ENCODE results near the gene CD82. TPM values are rescaled to one million over a fixed set of nuclear protein-coding genes. Genes with fewer than 3 reads are reported as not detected.

CD82 gene
- total RNA-seq, 1 donor from 2014 or later, result 144 TPM

DNA sequence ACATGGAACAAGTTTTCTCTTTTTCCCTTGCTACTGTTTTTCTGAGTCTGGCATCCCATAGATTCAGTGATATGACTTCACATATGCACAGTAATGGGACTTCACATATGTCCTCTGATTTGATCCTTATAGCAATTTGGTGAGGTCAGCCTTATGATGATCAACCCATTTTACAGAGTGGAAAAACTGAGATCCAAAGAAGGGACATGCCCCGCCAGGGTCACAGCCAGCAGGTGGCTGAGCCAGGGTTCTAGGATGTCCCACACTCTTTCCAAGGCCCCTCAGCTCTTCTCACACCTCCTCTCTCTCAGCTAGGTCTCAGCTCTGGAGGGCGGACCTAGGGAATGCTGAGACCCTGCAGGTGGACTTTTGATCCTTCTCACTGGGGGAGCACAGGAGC lies 44.3 kb upstream of the CD82 start:
- Histone ChIP-seq H3K27me3 (no peaks in the 10 kb centered on the region), H3K36me3 (no peaks in the 10 kb centered on the region), H3K4me1 (peaks cover 6% of the 10 kb centered on the region), H3K9me3 (no peaks in the 10 kb centered on the region), H3K4me3 (no peak overlapping the region), H3K27ac (no peak overlapping the region)
- DNase-seq (no peak), ATAC-seq (no peak)
- TF ChIP-seq, protein P1, sequence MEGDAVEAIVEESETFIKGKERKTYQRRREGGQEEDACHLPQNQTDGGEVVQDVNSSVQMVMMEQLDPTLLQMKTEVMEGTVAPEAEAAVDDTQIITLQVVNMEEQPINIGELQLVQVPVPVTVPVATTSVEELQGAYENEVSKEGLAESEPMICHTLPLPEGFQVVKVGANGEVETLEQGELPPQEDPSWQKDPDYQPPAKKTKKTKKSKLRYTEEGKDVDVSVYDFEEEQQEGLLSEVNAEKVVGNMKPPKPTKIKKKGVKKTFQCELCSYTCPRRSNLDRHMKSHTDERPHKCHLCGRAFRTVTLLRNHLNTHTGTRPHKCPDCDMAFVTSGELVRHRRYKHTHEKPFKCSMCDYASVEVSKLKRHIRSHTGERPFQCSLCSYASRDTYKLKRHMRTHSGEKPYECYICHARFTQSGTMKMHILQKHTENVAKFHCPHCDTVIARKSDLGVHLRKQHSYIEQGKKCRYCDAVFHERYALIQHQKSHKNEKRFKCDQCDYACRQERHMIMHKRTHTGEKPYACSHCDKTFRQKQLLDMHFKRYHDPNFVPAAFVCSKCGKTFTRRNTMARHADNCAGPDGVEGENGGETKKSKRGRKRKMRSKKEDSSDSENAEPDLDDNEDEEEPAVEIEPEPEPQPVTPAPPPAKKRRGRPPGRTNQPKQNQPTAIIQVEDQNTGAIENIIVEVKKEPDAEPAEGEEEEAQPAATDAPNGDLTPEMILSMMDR (IDR thresholded peaks at IDR 0.05), result no peak
- intact Hi-C loops (cut with DNase I), result no loop called here

DNA sequence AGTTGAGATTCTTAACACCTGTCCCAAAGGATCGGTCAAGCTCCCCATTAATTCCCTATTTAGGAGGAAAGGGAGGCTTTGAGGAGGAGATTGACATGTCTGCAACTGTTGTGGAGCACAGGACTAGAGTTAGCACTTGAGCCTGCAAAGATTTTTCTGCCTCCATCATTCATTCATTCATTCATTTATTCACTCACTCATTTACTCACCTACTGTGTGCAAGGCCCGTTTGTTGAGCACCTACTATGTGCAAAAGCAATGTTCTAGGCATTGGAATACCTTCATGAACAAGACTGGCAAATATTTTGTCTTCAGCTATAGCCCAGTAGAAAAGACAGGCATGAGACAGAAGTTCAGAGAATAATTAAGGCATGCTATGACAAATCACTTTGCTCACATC lies 43.2 kb upstream of the CD82 start:
- TF ChIP-seq, protein P1 (IDR thresholded peaks at IDR 0.05), result no peak
- Histone ChIP-seq H3K4me1 (peaks cover 14% of the 10 kb centered on the region), H3K27ac (no peak overlapping the region), H3K27me3 (peaks cover 3% of the 10 kb centered on the region), H3K4me3 (no peak overlapping the region), H3K9me3 (no peaks in the 10 kb centered on the region), H3K36me3 (no peaks in the 10 kb centered on the region)
- intact Hi-C loops (cut with DNase I), result no loop called here
- ATAC-seq (no peak), DNase-seq (no peak)

DNA sequence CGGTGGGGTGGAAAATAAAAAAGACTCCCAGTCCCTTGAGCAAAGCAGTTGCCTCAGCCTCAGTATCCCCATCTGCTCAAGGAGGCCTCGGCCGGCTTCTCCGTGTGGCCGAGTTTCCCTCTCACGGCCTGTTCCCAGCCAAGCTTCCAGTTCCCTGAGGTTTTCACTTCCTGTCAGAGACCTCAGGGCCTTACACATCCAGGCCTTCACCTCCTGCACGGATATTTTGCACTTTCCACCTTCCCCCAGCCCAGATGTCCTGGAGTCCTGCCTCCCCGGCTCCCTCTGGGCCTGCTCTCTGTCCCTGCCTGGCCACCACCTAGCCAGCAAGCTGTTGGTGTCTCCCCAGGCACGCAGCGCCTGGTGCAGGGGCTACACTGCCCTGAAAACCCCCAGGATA lies 41.1 kb upstream of the CD82 start:
- no peaks in the 10 kb centered on the region for H3K9me3 ChIP-seq
- DNase-seq (no peak), ATAC-seq (no peak)
- intact Hi-C loops (cut with DNase I), result no loop called here
- no peak overlapping the region for H3K27ac ChIP-seq
- H3K4me3 ChIP-seq, result no peak overlapping the region
- H3K36me3 ChIP-seq, result no peaks in the 10 kb centered on the region
- H3K4me1 ChIP-seq, result peaks cover 14% of the 10 kb centered on the region
- TF ChIP-seq, protein P1 (IDR thresholded peaks at IDR 0.05), result no peak
- H3K27me3 ChIP-seq, result peaks cover 3% of the 10 kb centered on the region

DNA sequence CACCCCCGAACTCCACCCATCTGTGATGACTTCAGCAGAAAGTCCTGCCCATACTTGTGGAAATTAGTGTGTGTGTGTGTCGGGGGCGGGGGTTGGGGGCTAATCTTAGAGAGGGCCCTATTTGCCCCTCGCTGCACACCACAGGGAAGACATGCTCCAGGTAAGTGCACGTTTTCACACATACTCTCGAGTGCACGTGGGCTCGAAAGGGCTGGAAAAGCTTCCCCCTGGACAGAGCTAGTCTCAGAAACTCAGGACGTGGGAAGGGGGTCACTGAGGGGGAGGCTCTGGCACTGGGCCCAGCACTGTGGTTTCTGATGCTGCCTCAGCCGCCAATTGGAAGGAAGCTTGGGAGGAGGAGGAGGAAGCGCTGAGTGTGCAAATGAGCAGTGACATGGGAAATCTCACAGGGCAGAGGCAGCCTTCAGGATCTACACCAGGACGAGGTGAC lies 40.7 kb upstream of the CD82 start:
- H3K4me3 ChIP-seq, result no peak overlapping the region
- ATAC-seq (no peak), DNase-seq (no peak)
- H3K27ac ChIP-seq, result no peak overlapping the region
- H3K36me3 ChIP-seq, result no peaks in the 10 kb centered on the region
- intact Hi-C loops (cut with DNase I), result no loop called here
- H3K9me3 ChIP-seq, result no peaks in the 10 kb centered on the region
- peaks cover 13% of the 10 kb centered on the region for H3K4me1 ChIP-seq
- H3K27me3 ChIP-seq, result peaks cover 3% of the 10 kb centered on the region
- TF ChIP-seq, protein P1 (IDR thresholded peaks at IDR 0.05), result no peak

DNA sequence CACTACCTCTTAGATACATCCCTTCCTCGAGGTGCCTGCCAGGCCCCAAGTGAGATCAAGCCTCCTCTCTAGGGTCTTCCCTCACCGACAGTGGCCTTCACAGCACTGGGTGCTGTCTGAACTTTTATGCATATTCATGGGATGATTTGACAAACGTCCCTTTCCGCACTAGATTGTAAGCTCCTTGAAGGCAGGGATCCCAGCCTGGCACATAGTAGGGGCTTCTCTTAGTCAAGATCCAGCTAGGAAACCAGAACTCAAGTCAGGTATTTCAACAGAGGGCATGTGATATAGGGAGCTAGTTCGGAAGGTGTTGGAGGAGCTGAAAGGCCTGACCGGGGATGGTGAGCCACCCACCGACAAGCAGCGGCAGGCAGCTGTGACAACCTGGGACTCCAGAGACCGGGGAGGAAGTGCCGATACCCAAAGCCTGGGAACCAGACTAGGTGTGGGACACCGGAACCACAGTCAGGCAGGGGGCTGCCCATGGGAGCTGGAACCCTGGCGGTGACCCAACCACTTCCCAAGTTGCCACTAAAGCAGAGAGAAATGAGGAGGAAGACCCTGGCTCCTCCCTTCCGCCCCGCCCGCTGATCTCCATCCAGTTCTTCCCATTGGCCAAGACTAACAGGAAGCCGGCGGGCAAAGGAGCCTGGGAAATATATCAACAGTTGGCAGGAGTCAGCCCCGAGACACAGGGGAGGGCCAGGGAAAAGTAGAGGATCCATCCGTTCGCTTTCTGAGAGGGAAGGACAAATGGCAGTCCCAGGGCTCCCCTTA lies 39.8 kb upstream of the CD82 start:
- intact Hi-C loops (cut with DNase I), result no loop called here
- peaks cover 3% of the 10 kb centered on the region for H3K27me3 ChIP-seq
- H3K4me1 ChIP-seq, result peaks cover 15% of the 10 kb centered on the region
- DNase-seq, result no peak
- no peak for ATAC-seq
- H3K4me3 ChIP-seq, result no peak overlapping the region
- H3K9me3 ChIP-seq, result no peaks in the 10 kb centered on the region
- no peaks in the 10 kb centered on the region for H3K36me3 ChIP-seq
- TF ChIP-seq, protein P1 (IDR thresholded peaks at IDR 0.05), result no peak
- H3K27ac ChIP-seq, result no peak overlapping the region

All from upper lobe of right lung (tissue), 1 donor.